ENCODE data around the gene CIRBP. TPM values are rescaled to one million over a fixed set of nuclear protein-coding genes. Genes with fewer than 3 reads are reported as not detected.

The CIRBP gene
- total RNA-seq, 1 donor from 2014 or later = 341 TPM

DNA sequence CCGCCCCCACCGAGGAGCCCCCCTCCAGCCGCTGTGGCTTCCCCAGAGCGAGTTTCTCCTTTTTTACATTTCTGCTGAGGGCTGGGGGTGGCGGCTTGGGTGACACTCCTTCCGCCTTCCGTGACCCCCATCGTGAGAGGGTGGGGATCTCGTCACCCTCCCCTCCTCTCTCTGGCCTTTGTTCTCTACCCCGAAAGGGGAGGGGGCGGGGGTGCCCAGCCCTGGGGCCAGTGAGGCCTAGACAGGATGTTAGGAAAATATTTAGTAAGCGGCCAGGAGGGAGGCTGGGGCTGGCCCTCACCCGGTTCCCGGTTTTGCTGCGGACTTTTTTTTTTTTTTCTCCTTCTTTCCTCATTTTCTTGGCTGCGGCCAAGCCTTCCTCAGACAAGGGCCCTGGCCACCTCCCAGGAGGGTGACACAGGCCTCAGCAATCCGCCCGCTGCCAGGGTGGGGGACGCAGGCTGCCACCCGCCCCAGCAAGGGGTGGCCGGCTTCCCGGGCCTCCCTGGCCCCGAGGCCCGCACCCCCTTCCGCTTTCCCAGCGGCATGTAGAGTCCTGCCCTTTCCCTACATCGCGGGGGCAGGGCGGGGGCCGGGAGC lies 16.8 kb upstream of the CIRBP start:
- H3K4me1 Mint-ChIP-seq (ENCODE audit: low read depth, unreplicated experiment) = peaks cover 6% of the 10 kb centered on the region
- H3K4me3 Mint-ChIP-seq (ENCODE audit: unreplicated experiment) = peak overlapping the region; percentile 94
- DNase-seq = no peak
- H3K9me3 Mint-ChIP-seq (ENCODE audit: unreplicated experiment) = peaks cover 19% of the 10 kb centered on the region
- H3K27me3 Mint-ChIP-seq (ENCODE audit: unreplicated experiment) = peaks cover 11% of the 10 kb centered on the region
- TF ChIP-seq, protein P1, sequence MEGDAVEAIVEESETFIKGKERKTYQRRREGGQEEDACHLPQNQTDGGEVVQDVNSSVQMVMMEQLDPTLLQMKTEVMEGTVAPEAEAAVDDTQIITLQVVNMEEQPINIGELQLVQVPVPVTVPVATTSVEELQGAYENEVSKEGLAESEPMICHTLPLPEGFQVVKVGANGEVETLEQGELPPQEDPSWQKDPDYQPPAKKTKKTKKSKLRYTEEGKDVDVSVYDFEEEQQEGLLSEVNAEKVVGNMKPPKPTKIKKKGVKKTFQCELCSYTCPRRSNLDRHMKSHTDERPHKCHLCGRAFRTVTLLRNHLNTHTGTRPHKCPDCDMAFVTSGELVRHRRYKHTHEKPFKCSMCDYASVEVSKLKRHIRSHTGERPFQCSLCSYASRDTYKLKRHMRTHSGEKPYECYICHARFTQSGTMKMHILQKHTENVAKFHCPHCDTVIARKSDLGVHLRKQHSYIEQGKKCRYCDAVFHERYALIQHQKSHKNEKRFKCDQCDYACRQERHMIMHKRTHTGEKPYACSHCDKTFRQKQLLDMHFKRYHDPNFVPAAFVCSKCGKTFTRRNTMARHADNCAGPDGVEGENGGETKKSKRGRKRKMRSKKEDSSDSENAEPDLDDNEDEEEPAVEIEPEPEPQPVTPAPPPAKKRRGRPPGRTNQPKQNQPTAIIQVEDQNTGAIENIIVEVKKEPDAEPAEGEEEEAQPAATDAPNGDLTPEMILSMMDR (IDR thresholded peaks at IDR 0.05; ENCODE audit: partially characterized antibody, unreplicated experiment) = no peak
- H3K36me3 Mint-ChIP-seq (ENCODE audit: unreplicated experiment) = no peaks in the 10 kb centered on the region
- peak overlapping the region; percentile 94 for H3K27ac Mint-ChIP-seq (ENCODE audit: unreplicated experiment)

DNA sequence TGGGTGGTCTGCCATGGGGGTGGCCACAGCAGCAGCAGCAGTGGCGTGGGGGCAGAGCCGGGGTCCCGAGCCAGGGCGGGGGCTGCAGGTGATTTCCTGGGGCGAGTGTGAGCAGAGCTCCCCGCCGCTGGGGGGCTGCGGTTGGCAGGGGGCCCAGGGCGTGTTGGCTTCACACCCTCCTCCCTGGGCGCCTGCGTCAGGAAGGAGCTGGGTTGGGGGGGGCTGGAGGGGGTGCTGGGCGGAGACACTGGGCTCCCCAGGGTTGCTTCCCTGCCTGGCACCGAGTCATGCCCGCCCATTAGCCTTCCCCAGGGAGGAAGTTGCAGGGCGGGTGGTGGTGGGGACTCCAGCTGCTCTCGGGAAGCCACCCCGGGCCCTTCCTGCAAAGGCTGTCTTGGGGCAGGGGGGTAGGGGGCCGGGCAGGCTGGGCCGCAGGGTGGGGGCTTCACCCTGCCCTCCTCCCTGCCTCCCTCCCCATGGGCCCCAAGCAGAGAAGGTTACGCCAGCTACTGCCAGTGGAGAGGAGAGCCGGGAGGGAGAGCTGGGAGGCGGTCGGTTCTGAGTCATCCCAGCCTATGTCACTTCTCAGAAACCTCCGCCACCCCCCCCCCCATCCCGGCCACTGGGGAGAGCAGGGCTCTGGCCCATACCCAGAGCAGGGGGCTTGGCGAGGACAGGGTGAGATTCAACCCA lies 16.2 kb upstream of the CIRBP start:
- no peak for DNase-seq
- Mint-ChIP-seq H3K27me3 (ENCODE audit: unreplicated experiment) (peaks cover 16% of the 10 kb centered on the region), H3K27ac (ENCODE audit: unreplicated experiment) (no peak overlapping the region), H3K4me3 (ENCODE audit: unreplicated experiment) (peak overlapping the region; percentile 57), H3K4me1 (ENCODE audit: low read depth, unreplicated experiment) (peaks cover 11% of the 10 kb centered on the region), H3K9me3 (ENCODE audit: unreplicated experiment) (peaks cover 24% of the 10 kb centered on the region), H3K36me3 (ENCODE audit: unreplicated experiment) (no peaks in the 10 kb centered on the region)
- TF ChIP-seq, protein P1 (IDR thresholded peaks at IDR 0.05; ENCODE audit: partially characterized antibody, unreplicated experiment) = no peak

DNA sequence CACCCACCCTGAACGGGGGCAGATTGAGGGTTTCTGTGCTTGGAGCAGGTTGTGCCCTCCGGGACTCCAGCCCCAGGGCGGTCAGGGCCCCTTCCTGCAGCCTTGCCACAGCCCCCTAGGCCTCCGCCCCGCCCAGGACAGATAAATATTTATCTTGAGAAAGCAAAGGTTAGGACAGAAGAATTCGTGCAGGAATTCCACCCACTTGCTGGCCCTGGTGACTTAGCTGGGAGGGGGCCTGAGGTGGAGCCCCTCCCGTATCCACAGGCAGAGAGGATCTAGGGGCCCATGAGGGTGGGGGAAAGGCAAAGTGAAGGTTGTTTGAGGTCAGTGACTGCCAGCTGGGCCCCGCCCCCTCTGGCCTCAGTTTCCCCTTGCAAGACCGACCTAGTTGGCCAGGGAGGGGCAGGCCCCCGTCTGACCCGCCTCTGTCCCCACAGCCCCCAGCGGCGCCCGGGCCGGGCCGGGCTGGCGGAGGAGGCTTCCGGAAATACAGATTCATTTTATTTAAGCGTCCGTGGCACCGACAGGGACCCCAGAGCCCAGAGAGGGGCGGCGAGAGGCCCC lies 15.5 kb upstream of the CIRBP start:
- Mint-ChIP-seq H3K27me3 (ENCODE audit: unreplicated experiment) (peaks cover 16% of the 10 kb centered on the region), H3K36me3 (ENCODE audit: unreplicated experiment) (no peaks in the 10 kb centered on the region), H3K4me3 (ENCODE audit: unreplicated experiment) (peak overlapping the region; percentile 57), H3K27ac (ENCODE audit: unreplicated experiment) (no peak overlapping the region), H3K4me1 (ENCODE audit: low read depth, unreplicated experiment) (peaks cover 13% of the 10 kb centered on the region), H3K9me3 (ENCODE audit: unreplicated experiment) (peaks cover 26% of the 10 kb centered on the region)
- DNase-seq = no peak
- TF ChIP-seq, protein P1 (IDR thresholded peaks at IDR 0.05; ENCODE audit: partially characterized antibody, unreplicated experiment) = no peak

DNA sequence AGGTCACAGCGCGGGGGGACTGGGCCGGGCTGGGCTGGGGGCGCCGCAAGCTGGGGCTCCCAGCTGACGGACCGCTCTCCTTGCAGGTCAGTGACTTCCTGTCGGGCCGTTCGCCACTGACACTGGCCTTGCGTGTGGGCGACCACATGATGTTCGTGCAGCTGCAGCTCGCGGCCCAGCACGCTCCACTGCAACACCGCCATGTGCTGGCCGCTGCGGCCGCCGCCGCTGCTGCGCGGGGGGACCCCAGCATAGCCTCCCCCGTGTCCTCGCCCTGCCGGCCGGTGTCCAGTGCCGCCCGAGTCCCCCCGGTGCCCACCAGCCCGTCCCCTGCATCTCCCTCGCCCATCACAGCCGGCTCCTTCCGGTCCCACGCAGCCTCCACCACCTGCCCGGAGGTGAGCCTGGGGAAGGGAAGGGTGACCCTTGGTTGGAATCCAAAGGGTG lies 15.0 kb upstream of the CIRBP start:
- Mint-ChIP-seq H3K36me3 (ENCODE audit: unreplicated experiment) (no peaks in the 10 kb centered on the region), H3K4me3 (ENCODE audit: unreplicated experiment) (no peak overlapping the region)
- TF ChIP-seq, protein P1 (IDR thresholded peaks at IDR 0.05; ENCODE audit: partially characterized antibody, unreplicated experiment) = no peak

More for the DNA sequence above, 15.0 kb upstream of the CIRBP start:
- peaks cover 16% of the 10 kb centered on the region for H3K27me3 Mint-ChIP-seq (ENCODE audit: unreplicated experiment)
- H3K27ac Mint-ChIP-seq (ENCODE audit: unreplicated experiment) = no peak overlapping the region
- peaks cover 13% of the 10 kb centered on the region for H3K4me1 Mint-ChIP-seq (ENCODE audit: low read depth, unreplicated experiment)
- peaks cover 28% of the 10 kb centered on the region for H3K9me3 Mint-ChIP-seq (ENCODE audit: unreplicated experiment)
- no peak for DNase-seq

Measured in glutamatergic neuron (in vitro differentiated cells).